HFF-Myc (cell line): ENCODE measurements around the gene TBC1D25.

Source experiments
- DNase-seq: peaks from one replicate; pipeline ENCODE4 v3.0.0-alpha.2; 2011; ENCODE audit warnings: low read depth; ENCODE audit errors: extremely low read depth
- H3K4me3 ChIP-seq: replicated peaks from 2 replicates; pipeline ENCODE4 v1.5.1; 2011; ENCODE audit warnings: low read depth, mild to moderate bottlenecking, control low read depth, low read length
- CTCF ChIP-seq: IDR thresholded peaks from 2 replicates; pipeline ENCODE4 v1.5.1; 2012; ENCODE audit warnings: mild to moderate bottlenecking, low read depth, low read length, control low read depth; ENCODE audit errors: missing control alignments

TBC1D25 gene

GRCh38 chrX:48496660-48497059 lies 42.9 kb upstream of the TBC1D25 start:
- no peak overlapping the region for H3K4me3 ChIP-seq
- no peak for DNase-seq
- TF ChIP-seq CTCF: no peak

- no peak for TF ChIP-seq CTCF
- no peak overlapping the region for H3K4me3 ChIP-seq
- no peak for DNase-seq
Observed at GRCh38 chrX:48497871-48498270, 41.6 kb upstream of the TBC1D25 start.

GRCh38 chrX:48498374-48498809 lies 41.1 kb upstream of the TBC1D25 start:
- no peak for DNase-seq
- TF ChIP-seq CTCF: no peak

GRCh38 chrX:48504261-48504660 lies 35.3 kb upstream of the TBC1D25 start:
- DNase-seq: no peak
- H3K4me3 ChIP-seq: no peak overlapping the region
- no peak for TF ChIP-seq CTCF

More at GRCh38 chrX:48498374-48498809, 41.1 kb upstream of the TBC1D25 start:
- no peak overlapping the region for H3K4me3 ChIP-seq

- no peak for TF ChIP-seq CTCF
- DNase-seq: no peak
- H3K4me3 ChIP-seq: no peak overlapping the region
Observed at GRCh38 chrX:48505481-48505880, 34.0 kb upstream of the TBC1D25 start.

- H3K4me3 ChIP-seq: no peak overlapping the region
- TF ChIP-seq CTCF: no peak
- DNase-seq: no peak
Observed at GRCh38 chrX:48507246-48507645, 32.3 kb upstream of the TBC1D25 start.

GRCh38 chrX:48508400-48509244 lies 30.9 kb upstream of the TBC1D25 start, which contains the start of gene PORCN:
Gene PORCN (plus strand): TSS chrX:48508992. CDS start chrX:48509821, 829 bp downstream.
- H3K4me3 ChIP-seq: peak within 1 kb of the TSS; percentile 62
- no peak for DNase-seq
- no peak for TF ChIP-seq CTCF
